Mammary epithelial cell (primary cell): ENCODE data around the gene ACTMAP.

Experiments
- EZH2 ChIP-seq: IDR thresholded peaks from 2 replicates; pipeline ENCODE4 v1.6.1; 2012; ENCODE audit warnings: low read length, inconsistent platforms, borderline replicate concordance
- TF ChIP-seq, protein P1 (sequence below), 2 donors: IDR thresholded peaks in 1 of 2; conservative IDR thresholded peaks in 1 of 2; 2 replicates each; pipeline ENCODE4 v1.5.1; 2011 to 2012; ENCODE audit warnings: inconsistent platforms in 2 of 2, low read length in 2 of 2, mild to moderate bottlenecking in 2 of 2, control low read depth in 1 of 2, low read depth in 1 of 2; ENCODE audit not compliant: insufficient read depth in 1 of 2; ENCODE audit errors: extremely low read depth in 1 of 2

DNA sequence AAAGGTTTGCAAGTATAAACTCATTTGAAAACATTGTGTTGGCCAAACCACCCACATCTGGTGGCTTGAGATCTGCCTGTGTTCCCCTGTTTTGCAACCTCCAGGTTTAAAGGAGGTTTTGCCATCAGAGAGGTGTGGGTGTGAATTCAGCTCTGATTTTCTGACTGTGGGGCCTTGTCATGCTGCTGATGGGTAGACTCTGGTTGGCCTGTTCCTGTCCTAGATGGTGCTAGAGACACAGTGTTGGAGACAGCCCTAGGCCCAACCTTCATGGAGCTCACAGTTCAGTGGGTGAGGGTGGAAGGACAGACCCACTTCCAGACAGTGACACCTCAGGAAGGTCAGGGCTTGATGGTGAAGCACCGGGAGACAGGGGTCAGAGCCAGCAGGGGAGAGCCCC, 35.2 kb upstream of the ACTMAP start:
- TF ChIP-seq EZH2: no peak
- TF ChIP-seq, protein P1, sequence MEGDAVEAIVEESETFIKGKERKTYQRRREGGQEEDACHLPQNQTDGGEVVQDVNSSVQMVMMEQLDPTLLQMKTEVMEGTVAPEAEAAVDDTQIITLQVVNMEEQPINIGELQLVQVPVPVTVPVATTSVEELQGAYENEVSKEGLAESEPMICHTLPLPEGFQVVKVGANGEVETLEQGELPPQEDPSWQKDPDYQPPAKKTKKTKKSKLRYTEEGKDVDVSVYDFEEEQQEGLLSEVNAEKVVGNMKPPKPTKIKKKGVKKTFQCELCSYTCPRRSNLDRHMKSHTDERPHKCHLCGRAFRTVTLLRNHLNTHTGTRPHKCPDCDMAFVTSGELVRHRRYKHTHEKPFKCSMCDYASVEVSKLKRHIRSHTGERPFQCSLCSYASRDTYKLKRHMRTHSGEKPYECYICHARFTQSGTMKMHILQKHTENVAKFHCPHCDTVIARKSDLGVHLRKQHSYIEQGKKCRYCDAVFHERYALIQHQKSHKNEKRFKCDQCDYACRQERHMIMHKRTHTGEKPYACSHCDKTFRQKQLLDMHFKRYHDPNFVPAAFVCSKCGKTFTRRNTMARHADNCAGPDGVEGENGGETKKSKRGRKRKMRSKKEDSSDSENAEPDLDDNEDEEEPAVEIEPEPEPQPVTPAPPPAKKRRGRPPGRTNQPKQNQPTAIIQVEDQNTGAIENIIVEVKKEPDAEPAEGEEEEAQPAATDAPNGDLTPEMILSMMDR (conservative IDR thresholded peaks at IDR 0.05 in 1 of 2, IDR thresholded peaks at IDR 0.05 in 1 of 2; ENCODE audit: extremely low read depth in 1 of 2, insufficient read depth in 1 of 2, low read depth in 1 of 2, low read length in 2 of 2): no peak
